DOHH2 (cell line): ENCODE results near the gene ITGB7.
A peak's percentile ranks its signal among the peaks of the same experiment; 100 is the strongest.

Source experiments
- H3F3A ChIP-seq: fragments of 200-600 bp; sonication (generic), shearing (Covaris generic); 2 replicates; pipeline ENCODE4 v1.6.0; 2016; ENCODE audit warnings: antibody characterized with exemption, mild to moderate bottlenecking; ENCODE audit not compliant: control insufficient read depth, insufficient read depth
- H3K27ac ChIP-seq: fragments of 200-600 bp; sonication (generic); 2 replicates; pipeline ENCODE4 v1.5.1; 2014; ENCODE audit warnings: low read depth, mild to moderate bottlenecking, low read length, moderate library complexity
- H3K27me3 ChIP-seq: fragments of 200-600 bp; sonication (generic); 2 replicates; pipeline ENCODE4 v1.6.1; 2014; ENCODE audit warnings: mild to moderate bottlenecking, low read length, mixed read lengths; ENCODE audit not compliant: control insufficient read depth
- H3K36me3 ChIP-seq: fragments of 200-600 bp; sonication (generic); 2 replicates; pipeline ENCODE4 v1.6.1; 2014; ENCODE audit warnings: mild to moderate bottlenecking, low read length, moderate library complexity, mixed read lengths; ENCODE audit not compliant: control insufficient read depth
- H3K4me1 ChIP-seq: fragments of 200-600 bp; sonication (generic); 2 replicates; pipeline ENCODE4 v1.6.1; 2014; ENCODE audit warnings: mild to moderate bottlenecking, low read length, mixed read lengths; ENCODE audit not compliant: control insufficient read depth
- H3K4me2 ChIP-seq: fragments of 200-600 bp; sonication (generic); 2 replicates; pipeline ENCODE4 v1.6.0; 2014; ENCODE audit warnings: mild to moderate bottlenecking, low read length, moderate library complexity
- H3K4me3 ChIP-seq: fragments of 200-600 bp; sonication (generic); 2 replicates; pipeline ENCODE4 v1.5.1; 2014; ENCODE audit warnings: mild to moderate bottlenecking, low read length, mixed read lengths
- H3K79me2 ChIP-seq: fragments of 200-600 bp; sonication (generic); 2 replicates; pipeline ENCODE4 v1.6.1; 2014; ENCODE audit warnings: mild to moderate bottlenecking, low read length, mixed read lengths; ENCODE audit not compliant: control insufficient read depth
- H3K9me2 ChIP-seq: fragments of 200-600 bp; sonication (generic); replicated peaks from 2 replicates; pipeline ENCODE4 v1.6.1; 2014; ENCODE audit warnings: mild to moderate bottlenecking, low read length, mixed read lengths; ENCODE audit not compliant: control insufficient read depth
- H3K9me3 ChIP-seq: fragments of 200-600 bp; sonication (generic); 2 replicates; pipeline ENCODE4 v1.6.1; 2014; ENCODE audit warnings: antibody characterized with exemption, low read length, mixed read lengths; ENCODE audit not compliant: control insufficient read depth, insufficient read depth
- H4K20me1 ChIP-seq: fragments of 200-600 bp; sonication (generic); 2 replicates; pipeline ENCODE4 v1.6.0; 2014; ENCODE audit warnings: low read depth, mild to moderate bottlenecking, antibody characterized with exemption, low read length, moderate library complexity; ENCODE audit not compliant: control insufficient read depth, insufficient read depth
- CTCF ChIP-seq: fragments of 200-600 bp; sonication (generic); IDR thresholded peaks from one replicate; pipeline ENCODE4 v1.5.1; 2014; ENCODE audit warnings: antibody characterized with exemption, mild to moderate bottlenecking, low read depth, low read length; ENCODE audit not compliant: poor library complexity, severe bottlenecking
- EZH2phosphoT487 ChIP-seq: fragments of 200-600 bp; sonication (generic); IDR thresholded peaks from 2 replicates; pipeline ENCODE4 v1.6.1; 2017; ENCODE audit warnings: borderline replicate concordance, mild to moderate bottlenecking, antibody characterized with exemption, low read length, moderate library complexity, mixed read lengths

The ITGB7 gene

GRCh38 chr12:53213348-53213747, 6.3 kb upstream of the ITGB7 start:
- H3F3A ChIP-seq, result no peaks in the 10 kb centered on the region; the same call in 1 of the 2 replicates
- TF ChIP-seq EZH2phosphoT487, result no peak
- peak; percentile 96 for TF ChIP-seq CTCF

DNA sequence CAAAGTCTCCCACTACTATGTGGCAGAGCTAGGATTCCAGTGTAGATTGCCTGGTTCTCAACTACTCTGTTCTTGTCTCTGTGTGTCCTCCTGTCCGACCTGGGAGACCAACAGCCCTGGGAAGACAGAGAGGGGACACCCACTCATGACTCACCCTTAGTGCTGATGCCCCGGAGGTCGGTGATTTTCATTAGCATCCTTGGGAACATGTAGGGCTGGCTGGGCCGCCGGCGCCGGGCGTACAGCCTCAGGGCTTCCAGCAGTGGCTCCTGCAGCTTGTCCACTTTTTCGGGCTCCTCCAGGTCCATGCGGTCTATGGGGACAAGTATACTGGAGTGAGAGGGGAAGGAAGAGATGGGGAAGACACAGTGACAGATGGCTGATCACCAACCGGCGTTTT, 5.9 kb upstream of the ITGB7 start:
- Histone ChIP-seq H3K36me3 (no peaks in the 10 kb centered on the region), H3K27ac (no peak overlapping the region), H3K4me1 (peaks cover 52% of the 10 kb centered on the region)

More at GRCh38 chr12:53213348-53213747, 6.3 kb upstream of the ITGB7 start:
- Histone ChIP-seq H3K9me2 (no peaks in the 10 kb centered on the region), H4K20me1 (no peaks in the 10 kb centered on the region), H3K9me3 (no peaks in the 10 kb centered on the region), H3K27ac (no peak overlapping the region), H3K4me3 (no peak overlapping the region), H3K27me3 (no peaks in the 10 kb centered on the region), H3K36me3 (no peaks in the 10 kb centered on the region), H3K4me2 (0 out of 2 replicates have a peak overlapping the region, but pooled peaks have one; percentile 7), H3K79me2 (no peaks in the 10 kb centered on the region), H3K4me1 (peaks cover 48% of the 10 kb centered on the region)

DNA sequence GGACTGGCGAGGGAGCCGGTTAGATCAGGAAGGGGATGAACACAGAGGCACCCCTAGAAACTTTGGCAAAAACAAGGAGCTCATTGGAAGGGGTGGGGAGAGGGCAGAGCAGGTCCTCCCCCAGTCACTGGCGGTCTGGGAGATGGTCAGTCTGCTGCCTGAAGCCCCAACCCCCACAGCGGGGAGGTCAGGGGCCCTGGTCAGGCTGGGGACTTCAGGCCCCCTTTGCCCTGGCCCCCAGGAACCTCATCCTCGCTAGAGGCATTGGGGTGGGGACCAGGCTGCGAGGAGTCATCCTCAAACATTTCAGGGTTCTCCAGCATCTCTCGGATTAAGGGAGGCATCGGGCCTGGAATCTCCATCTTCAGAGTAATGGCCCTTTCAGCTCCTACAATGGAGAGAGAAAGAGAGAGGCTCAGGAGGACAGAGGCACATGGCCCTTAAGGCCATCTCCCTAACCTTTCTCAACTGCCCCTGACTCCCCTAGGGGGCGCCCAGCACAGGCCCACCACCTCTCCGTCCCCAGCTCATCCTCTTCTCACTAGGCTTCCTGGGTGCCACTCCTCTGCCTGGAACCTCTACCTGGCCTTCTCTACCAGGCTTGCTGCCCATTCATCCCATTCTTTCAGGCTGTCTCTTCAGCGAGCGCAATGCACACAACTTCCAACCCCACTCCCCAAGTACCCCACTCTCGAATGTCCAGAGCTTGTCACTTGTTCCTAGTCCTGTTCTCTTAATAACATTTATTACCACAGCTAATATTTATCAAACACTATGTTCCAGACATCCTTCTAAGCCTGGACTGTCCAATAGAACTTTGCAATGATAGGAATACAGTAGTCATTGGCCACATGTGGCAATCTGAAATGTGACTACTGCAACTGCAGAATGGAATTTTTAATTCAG, 4.7 kb upstream of the ITGB7 start:
- Histone ChIP-seq H3K27me3 (no peaks in the 10 kb centered on the region), H3K36me3 (no peaks in the 10 kb centered on the region), H3K27ac (no peak overlapping the region), H3K4me2 (no peak overlapping the region), H3K4me1 (peaks cover 62% of the 10 kb centered on the region), H4K20me1 (no peaks in the 10 kb centered on the region), H3F3A (no peaks in the 10 kb centered on the region; the same call in none of the 2 replicates), H3K9me2 (no peaks in the 10 kb centered on the region), H3K9me3 (no peaks in the 10 kb centered on the region), H3K4me3 (no peak overlapping the region), H3K79me2 (peaks cover 4% of the 10 kb centered on the region)
- TF ChIP-seq EZH2phosphoT487 (no peak), CTCF (peak; percentile 90)

More for the DNA sequence above, 5.9 kb upstream of the ITGB7 start:
- no peaks in the 10 kb centered on the region for H3K9me2 ChIP-seq
- H3K79me2 ChIP-seq, result no peaks in the 10 kb centered on the region
- no peak for TF ChIP-seq EZH2phosphoT487
- TF ChIP-seq CTCF, result no peak
- no peaks in the 10 kb centered on the region; the same call in none of the 2 replicates for H3F3A ChIP-seq
- no peaks in the 10 kb centered on the region for H3K9me3 ChIP-seq
- H3K4me2 ChIP-seq, result no peak overlapping the region
- H3K4me3 ChIP-seq, result no peak overlapping the region
- H4K20me1 ChIP-seq, result no peaks in the 10 kb centered on the region
- H3K27me3 ChIP-seq, result no peaks in the 10 kb centered on the region
